ENCODE results near the gene AAK1. TPM values are rescaled to one million over a fixed set of nuclear protein-coding genes. Genes with fewer than 3 reads are reported as not detected.
A peak's percentile ranks its signal among the peaks of the same experiment; 100 is the strongest.

Gene AAK1
- 48.6 TPM for total RNA-seq

GRCh38 chr2:69643602-69644505 lies at the start of gene AAK1:
AAK1 (minus strand) TSS chr2:69643739; CDS start chr2:69643040, 699 bp downstream.
- no peaks in the 10 kb centered on the region for H3K36me3 ChIP-seq
- peaks cover 44% of the 10 kb centered on the region for H3K4me1 ChIP-seq
- TF ChIP-seq CTCF (IDR thresholded peaks at IDR 0.05) (no peak), POLR2A (IDR thresholded peaks at IDR 0.05) (peak in 1 of 2 donors; percentile 83), POLR2AphosphoS5 (IDR thresholded peaks at IDR 0.05; ENCODE audit: insufficient read depth in 1 of 2, low read depth in 1 of 2) (peak; percentile 65 to 90)
- DNase-seq (ENCODE audit: extremely low spot score in 2 of 2), result peak in 1 of 2 donors; percentile 97
- no peaks in the 10 kb centered on the region for H3K9me3 ChIP-seq
- peak within 1 kb of the TSS; percentile 70 to 85 for H3K4me3 ChIP-seq
- intact Hi-C loops (cut with DNase I), result no loop called here
- peak within 1 kb of the TSS; percentile 92 for H3K27ac ChIP-seq
- H3K27me3 ChIP-seq, result no peaks in the 10 kb centered on the region

GRCh38 chr2:69692424-69692823 lies 48.9 kb upstream of the AAK1 start:
- intact Hi-C loops (cut with DNase I), result no loop called here

GRCh38 chr2:69689969-69690368 lies 46.4 kb upstream of the AAK1 start:
- intact Hi-C loops (cut with DNase I), result no loop called here
- no peak overlapping the region for H3K4me3 ChIP-seq
- H3K4me1 ChIP-seq, result no peaks in the 10 kb centered on the region
- H3K36me3 ChIP-seq, result no peaks in the 10 kb centered on the region
- H3K27ac ChIP-seq, result no peak overlapping the region
- no peaks in the 10 kb centered on the region for H3K27me3 ChIP-seq
- DNase-seq (ENCODE audit: extremely low spot score in 2 of 2), result no peak
- H3K9me3 ChIP-seq, result no peaks in the 10 kb centered on the region
- TF ChIP-seq POLR2A (IDR thresholded peaks at IDR 0.05) (no peak), POLR2AphosphoS5 (IDR thresholded peaks at IDR 0.05; ENCODE audit: insufficient read depth in 1 of 2, low read depth in 1 of 2) (no peak), CTCF (IDR thresholded peaks at IDR 0.05) (no peak)

More at GRCh38 chr2:69692424-69692823, 48.9 kb upstream of the AAK1 start:
- H3K9me3 ChIP-seq, result no peaks in the 10 kb centered on the region
- no peak overlapping the region for H3K27ac ChIP-seq
- no peak overlapping the region for H3K4me3 ChIP-seq
- no peak for DNase-seq (ENCODE audit: extremely low spot score in 2 of 2)
- no peak for TF ChIP-seq POLR2AphosphoS5 (IDR thresholded peaks at IDR 0.05; ENCODE audit: insufficient read depth in 1 of 2, low read depth in 1 of 2)
- TF ChIP-seq CTCF (IDR thresholded peaks at IDR 0.05), result no peak
- no peak for TF ChIP-seq POLR2A (IDR thresholded peaks at IDR 0.05)
- no peaks in the 10 kb centered on the region for H3K27me3 ChIP-seq
- H3K36me3 ChIP-seq, result no peaks in the 10 kb centered on the region
- no peaks in the 10 kb centered on the region for H3K4me1 ChIP-seq

GRCh38 chr2:69689466-69689865 lies 45.9 kb upstream of the AAK1 start:
- H3K4me1 ChIP-seq, result no peaks in the 10 kb centered on the region
- TF ChIP-seq CTCF (IDR thresholded peaks at IDR 0.05), result no peak
- no peak for TF ChIP-seq POLR2AphosphoS5 (IDR thresholded peaks at IDR 0.05; ENCODE audit: insufficient read depth in 1 of 2, low read depth in 1 of 2)
- no peak for TF ChIP-seq POLR2A (IDR thresholded peaks at IDR 0.05)

More at GRCh38 chr2:69689466-69689865, 45.9 kb upstream of the AAK1 start:
- H3K9me3 ChIP-seq, result no peaks in the 10 kb centered on the region
- H3K36me3 ChIP-seq, result no peaks in the 10 kb centered on the region
- H3K27ac ChIP-seq, result no peak overlapping the region
- no peak overlapping the region for H3K4me3 ChIP-seq
- intact Hi-C loops (cut with DNase I), result no loop called here
- DNase-seq (ENCODE audit: extremely low spot score in 2 of 2), result no peak
- H3K27me3 ChIP-seq, result no peaks in the 10 kb centered on the region
